ENCODE measurements around the gene AFF4.
"Not testable (repeated sequence)": the region's sequence is repeated elsewhere in the genome, so short reads cannot be mapped to it uniquely, and the experiment has no call there.

The AFF4 gene

GRCh38 chr5:132952829-132953228, 10.6 kb downstream of the AFF4 start:
- no peak for DNase-seq

GRCh38 chr5:132951897-132952296, 11.5 kb downstream of the AFF4 start:
- DNase-seq, result no peak

GRCh38 chr5:132949136-132949535, 14.3 kb downstream of the AFF4 start:
- no peak for DNase-seq

- DNase-seq, result peak; percentile 79
Measured at GRCh38 chr5:132947671-132948070, 15.8 kb downstream of the AFF4 start.

- DNase-seq, result not testable (repeated sequence)
Measured at GRCh38 chr5:132945315-132945714, 18.1 kb downstream of the AFF4 start.

GRCh38 chr5:132943362-132944022, 19.9 kb downstream of the AFF4 start:
- DNase-seq, result no peak

- DNase-seq, result no peak
Measured at GRCh38 chr5:132941331-132941730, 22.1 kb downstream of the AFF4 start.

GRCh38 chr5:132928062-132928407, 35.4 kb downstream of the AFF4 start:
- no peak for DNase-seq

- DNase-seq, result no peak
Measured at GRCh38 chr5:132927355-132928061, 35.9 kb downstream of the AFF4 start.

GRCh38 chr5:132926437-132926836, 37.0 kb downstream of the AFF4 start:
- DNase-seq, result no peak

GRCh38 chr5:132916086-132916485, 47.3 kb downstream of the AFF4 start:
- no peak for DNase-seq

- DNase-seq, result no peak
Measured at GRCh38 chr5:132915681-132916080, 47.8 kb downstream of the AFF4 start.

GRCh38 chr5:132909702-132910101, 53.7 kb downstream of the AFF4 start:
- no peak for DNase-seq

- no peak for DNase-seq
Measured at GRCh38 chr5:132907161-132907560, 56.3 kb downstream of the AFF4 start.

- peak; percentile 4 for DNase-seq
Measured at GRCh38 chr5:132905938-132906337, 57.5 kb downstream of the AFF4 start.

GRCh38 chr5:132901730-132902129, 61.7 kb downstream of the AFF4 start:
- DNase-seq, result no peak

- no peak for DNase-seq
Measured at GRCh38 chr5:132901036-132901435, 62.4 kb downstream of the AFF4 start.

GRCh38 chr5:132898094-132898493, 65.3 kb downstream of the AFF4 start:
- DNase-seq, result no peak

- no peak for DNase-seq
Measured at GRCh38 chr5:132896685-132897084, 66.7 kb downstream of the AFF4 start.

GRCh38 chr5:132895719-132896305, 67.6 kb downstream of the AFF4 start:
- no peak for DNase-seq

GRCh38 chr5:132890817-132891216, 72.6 kb downstream of the AFF4 start:
- no peak for DNase-seq

- DNase-seq, result no peak
Measured at GRCh38 chr5:132889501-132889900, 73.9 kb downstream of the AFF4 start.

- no peak for DNase-seq
Measured at GRCh38 chr5:132887283-132887682, 76.2 kb downstream of the AFF4 start.

- DNase-seq, result no peak
Measured at GRCh38 chr5:132886064-132886823, 77.2 kb downstream of the AFF4 start.

Data from fibroblast of skin of right quadriceps (primary cell).